Activated T-cell treated with anti-CD3 and anti-CD28 coated beads, Interleukin-2, amount 50 U/mL, for 1 hour (primary cell): ENCODE results near the gene TTC34.
"Not testable (repeated sequence)": the region's sequence is repeated elsewhere in the genome, so short reads cannot be mapped to it uniquely, and the experiment has no call there.

ENCODE experiments used
- DNase-seq: peaks from one replicate; pipeline ENCODE4 v3.0.0-alpha.2; 2020

TTC34 gene

GRCh38 chr1:2791027-2791760, 10.3 kb downstream of the TTC34 start:
- peak; percentile 11 for DNase-seq

- peak; percentile 11 for DNase-seq
Observed at GRCh38 chr1:2789986-2790581, 11.4 kb downstream of the TTC34 start.

DNA sequence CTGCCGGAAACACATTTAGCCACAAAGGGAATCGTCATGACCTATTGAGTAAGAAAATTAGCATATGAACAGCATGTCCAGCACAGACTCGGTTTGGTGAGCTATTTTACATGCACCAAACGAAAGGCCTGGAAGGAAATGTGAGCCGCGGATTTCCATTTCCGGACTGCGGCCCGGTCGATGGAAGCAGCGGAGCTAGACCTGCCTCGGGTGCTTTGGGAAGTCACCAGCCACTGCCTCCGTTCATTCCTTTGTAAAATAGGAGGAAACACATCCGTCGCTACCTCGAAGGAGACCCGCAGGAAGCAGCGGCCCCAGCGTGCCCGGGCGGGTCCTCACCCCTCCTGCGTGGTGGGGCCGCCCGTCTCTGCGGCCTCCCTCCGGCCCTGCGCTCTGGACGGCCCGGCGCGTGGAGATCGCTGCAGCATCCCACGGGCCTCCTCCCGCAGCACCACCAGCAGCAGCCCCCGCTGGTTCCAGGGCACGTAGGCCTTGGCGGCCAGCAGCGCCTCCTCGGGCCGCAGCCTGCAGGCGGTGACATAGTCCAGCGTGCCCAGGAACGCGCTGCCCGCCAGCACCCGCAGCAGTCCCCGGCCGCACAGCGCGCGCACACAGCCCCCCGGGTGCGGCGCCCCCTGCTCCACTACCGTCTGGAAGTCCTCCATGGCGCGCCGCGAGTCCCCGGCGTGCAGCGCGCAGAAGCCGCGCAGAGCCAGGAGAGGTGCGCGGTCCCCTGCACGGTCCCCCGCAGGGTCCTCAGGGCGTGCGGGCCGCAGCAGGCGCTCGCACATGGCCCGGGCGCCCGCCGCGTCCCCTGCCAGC, 12.1 kb downstream of the TTC34 start:
- peak; percentile 11 for DNase-seq

DNA sequence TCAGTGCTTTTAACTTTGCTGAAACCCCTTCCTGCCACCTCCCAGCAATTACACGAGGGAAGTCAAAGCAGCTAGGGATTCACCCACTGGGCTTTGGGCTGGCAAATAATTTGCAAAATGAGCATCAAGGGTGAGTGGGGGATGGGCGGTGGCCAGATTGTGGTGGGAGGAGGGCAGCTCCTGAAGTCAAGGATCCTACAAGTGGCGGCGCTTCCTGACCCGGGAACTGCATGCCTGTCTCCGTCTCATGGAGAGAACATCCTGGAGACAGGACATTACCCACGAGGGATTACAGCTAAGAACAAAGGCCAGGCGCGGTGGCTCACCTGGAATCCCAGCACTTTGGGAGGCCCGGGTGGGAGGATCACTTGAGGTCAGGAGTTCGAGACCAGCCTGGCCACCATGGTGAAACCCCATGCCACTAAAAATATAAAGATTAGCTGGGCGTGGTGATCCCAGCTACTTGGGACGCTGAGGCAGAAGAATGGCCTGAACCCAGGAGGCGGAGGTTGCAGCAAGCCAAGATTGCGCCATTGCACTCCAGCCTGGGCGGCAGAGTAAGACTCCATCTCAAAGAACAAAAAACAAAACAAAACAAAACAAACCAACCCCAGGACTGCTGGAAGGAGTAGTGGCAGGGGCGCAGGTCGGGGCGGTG, 12.9 kb downstream of the TTC34 start:
- DNase-seq, result peak; percentile 12

DNA sequence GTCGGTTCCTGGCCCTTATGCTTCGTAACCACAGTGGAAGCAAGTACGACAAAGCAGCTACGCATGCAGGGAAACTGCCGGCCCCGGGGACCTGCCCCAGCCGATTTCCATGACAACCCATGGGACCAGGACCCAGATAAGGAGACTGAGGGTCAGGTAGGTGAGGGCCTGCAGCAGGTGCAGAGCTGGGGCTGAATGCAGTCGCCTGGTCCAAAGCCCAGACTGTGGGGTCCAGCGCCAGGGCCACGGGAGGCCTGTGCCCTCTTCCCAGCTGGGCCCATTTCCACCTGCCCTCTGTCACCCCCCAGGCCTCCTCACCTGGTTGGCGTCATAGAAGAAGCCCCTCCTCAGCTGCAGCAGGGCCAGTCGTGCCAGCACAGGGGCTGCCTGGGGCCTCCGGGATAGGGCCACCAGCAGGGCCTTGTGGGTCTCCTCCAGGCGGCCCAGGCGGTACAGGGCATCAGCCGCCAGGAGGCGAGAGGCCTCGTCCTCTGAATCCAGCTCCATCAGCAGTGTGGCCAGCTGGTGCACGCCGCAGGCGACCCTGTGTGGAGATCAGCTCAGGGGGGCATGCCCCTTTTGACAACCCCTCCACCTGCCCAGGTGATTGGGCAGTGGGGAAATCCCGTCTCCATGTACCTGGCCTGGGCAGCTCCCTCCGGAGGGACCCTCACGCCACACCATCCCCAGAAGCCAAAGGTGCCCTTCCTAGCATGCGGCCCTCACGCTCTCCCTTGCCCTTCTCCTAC, 14.2 kb downstream of the TTC34 start:
- DNase-seq, result peak; percentile 13

DNA sequence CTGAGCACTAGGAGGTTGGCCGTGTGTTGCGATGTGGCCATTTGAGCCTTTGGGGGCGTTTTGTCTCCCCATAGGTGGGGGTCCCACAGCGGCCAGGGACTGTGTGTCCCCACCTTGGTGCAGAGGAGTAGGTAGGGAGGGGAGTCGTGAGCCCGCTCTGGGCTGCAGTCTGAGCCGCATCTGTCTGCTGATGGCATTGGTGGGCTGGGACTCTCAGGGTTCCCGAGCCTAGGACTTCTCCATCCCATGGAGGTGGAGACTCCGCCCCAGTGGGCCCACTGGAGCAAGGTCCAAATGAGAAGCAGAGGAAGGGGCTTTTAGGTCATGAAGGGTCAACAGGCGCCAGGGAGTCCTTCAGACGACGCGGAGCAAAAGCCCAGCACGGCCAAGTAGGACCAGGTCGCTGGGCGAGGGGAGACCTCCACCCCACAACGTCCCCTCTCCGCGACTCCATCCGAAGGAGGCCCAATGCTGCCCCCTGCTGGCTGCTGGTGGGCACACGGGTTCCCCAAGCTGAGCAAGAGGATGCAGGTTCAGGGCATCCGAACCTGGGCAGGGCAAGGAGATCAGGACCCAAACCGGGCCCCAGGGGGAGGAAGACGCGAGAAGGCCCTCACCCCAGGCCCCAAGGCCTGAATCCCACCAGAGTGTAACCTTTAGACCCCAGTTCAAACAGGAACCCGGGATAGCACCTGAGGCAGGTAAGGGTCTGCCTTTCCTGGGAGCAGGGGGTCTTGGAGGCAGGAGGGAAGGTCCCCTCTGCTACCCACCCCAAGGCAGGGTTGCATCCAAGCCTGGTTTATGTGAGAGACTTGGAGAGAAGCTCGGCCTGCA, 14.9 kb downstream of the TTC34 start:
- peak; percentile 78 for DNase-seq

DNA sequence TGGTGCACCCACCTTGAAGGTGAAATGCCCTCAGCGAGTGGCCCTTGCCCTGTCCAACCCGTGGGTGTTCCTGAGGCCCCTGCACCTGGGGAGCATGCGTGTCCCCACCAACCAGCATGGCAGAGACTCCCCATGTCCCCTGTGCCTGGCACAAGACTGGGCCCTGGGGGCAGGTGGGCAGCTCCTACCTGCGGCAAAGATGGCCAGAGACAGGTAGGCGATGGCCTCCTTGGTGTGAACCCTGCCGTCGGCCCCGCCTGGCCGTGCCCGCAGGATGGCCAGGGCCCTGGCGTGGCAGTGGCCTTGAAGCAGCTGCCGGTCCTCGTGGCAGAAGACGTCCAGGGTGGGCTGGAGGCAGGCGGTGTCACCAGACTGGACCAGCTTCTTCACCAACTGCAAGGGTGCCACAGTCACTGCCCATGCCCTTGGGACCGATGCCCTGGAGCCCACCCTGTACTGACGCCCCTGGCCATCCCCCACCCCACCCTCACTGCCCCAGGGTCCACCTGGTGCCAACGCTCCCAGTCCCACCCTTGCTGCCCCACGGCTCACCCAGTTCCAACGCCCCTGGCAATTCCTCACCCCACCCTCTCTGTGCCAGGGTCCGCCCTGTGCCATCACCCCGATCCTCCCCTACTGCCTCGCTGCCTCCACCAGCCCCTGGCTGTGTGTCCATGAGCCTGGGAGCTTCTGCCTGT, 15.7 kb downstream of the TTC34 start:
- no peak for DNase-seq

GRCh38 chr1:2784854-2785630, 16.5 kb downstream of the TTC34 start:
- no peak for DNase-seq

DNA sequence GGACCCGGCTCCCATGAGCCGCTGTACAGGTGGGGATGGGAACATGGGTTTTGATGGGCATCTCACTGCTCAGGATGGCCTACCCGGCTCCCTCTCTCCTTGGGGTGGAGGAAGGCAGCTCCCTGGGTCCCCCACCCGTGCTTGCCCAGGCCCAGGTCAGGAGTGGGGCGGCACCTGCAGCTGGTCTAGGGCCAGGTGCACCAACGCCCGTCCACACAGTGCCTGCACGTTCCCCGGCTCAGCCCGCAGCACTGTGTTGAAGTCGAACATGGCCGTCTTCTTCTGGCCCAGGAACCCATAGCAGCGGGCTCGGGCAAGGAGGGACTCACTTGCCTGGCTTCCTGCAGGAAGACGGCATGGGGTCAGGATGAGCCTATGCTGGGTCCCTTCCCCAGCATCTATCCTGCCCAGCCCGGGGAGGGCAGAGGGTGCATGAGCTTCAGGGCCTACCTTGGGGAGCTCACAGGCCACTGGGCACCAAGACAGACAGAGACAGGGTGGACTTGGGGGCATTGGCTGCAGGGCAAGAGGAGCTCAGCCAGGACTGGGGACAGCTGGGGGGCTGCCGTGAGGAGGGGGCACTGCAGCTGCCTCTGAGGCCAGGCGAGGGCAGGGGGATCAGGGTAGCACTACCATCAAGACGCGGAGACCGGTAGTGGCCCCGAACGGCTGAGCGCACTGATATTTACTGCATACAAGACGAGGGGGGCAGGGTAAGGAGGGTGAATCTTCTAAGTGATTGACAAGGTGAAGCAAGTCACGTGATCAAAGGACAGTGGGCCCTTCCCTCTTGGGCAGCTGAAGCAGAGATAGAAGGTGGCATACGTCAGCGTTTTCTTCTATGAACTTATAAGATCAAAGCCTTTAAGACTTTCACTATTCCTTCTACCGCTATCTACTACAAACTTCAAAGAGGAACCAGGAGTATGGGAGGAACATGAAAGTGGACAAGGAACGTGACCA, 17.8 kb downstream of the TTC34 start:
- DNase-seq, result peak; percentile 12

- DNase-seq, result peak; percentile 1
Observed at GRCh38 chr1:2783069-2783434, 18.4 kb downstream of the TTC34 start.

GRCh38 chr1:2781627-2782026, 19.9 kb downstream of the TTC34 start:
- DNase-seq, result no peak

- no peak for DNase-seq
Observed at GRCh38 chr1:2778220-2778592, 23.3 kb downstream of the TTC34 start.

GRCh38 chr1:2777424-2778219, 23.9 kb downstream of the TTC34 start:
- DNase-seq, result no peak

DNA sequence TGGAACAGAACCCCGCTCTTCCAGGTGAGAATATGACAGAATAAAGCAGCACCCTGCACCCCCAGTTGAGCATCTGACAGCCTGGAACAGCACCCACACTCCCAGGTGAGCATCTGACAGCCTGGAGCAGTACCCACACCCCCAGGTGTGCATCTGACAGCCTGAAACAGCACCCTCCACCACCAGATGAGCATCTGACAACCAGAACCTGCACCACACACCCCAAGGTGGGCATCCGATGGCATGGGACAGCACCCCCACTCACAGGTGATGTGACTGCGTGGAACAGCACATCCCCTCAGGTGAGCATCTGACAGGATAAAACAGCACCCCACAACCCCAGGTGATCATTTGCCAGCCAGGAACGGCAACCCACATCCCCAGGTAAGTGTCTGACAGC, 26.2 kb downstream of the TTC34 start:
- not testable (repeated sequence) for DNase-seq

DNA sequence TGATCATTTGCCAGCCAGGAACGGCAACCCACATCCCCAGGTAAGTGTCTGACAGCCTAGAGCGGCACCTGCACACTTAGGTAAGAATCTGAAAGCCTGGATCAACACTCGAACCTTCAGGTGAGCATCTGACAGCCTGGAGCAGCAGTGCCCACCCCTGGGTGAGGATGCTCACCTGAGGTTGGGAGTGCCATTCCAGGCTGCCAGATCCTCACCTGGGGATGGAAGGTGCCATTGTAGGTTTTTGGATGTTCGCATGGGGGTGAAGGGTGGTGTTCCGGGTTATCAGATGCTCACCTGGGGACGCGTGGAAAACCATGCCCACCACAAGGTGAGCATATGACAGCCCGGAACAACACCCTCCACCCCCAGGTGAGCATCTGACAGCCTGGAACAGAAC, 33.4 kb downstream of the TTC34 start:
- DNase-seq, result not testable (repeated sequence)

DNA sequence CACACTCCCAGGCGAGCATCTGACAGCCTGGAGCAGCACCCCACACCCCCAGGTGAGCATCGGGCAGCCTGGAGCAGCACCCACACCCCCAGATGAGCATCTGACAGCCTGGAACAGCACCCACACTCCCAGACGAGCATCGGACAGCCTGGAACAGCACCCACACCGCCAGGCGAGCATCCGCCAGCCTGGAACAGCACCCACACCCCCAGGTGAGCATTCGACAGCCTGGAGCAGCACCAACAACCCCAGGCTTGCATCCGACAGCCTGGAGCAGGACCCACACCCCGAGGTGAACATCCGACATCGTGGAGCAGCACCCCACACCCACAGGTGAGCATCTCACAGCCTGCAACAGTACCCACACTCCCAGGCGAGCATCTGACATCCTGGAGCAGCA, 42.1 kb downstream of the TTC34 start:
- DNase-seq, result not testable (repeated sequence)

- DNase-seq, result not testable (repeated sequence)
Observed at GRCh38 chr1:2757519-2757918, 44.0 kb downstream of the TTC34 start.

GRCh38 chr1:2755426-2755825, 46.1 kb downstream of the TTC34 start:
- DNase-seq, result not testable (repeated sequence)
